ENCODE results near the gene MSRB1. TPM values are rescaled to one million over a fixed set of nuclear protein-coding genes. Genes with fewer than 3 reads are reported as not detected.

Gene MSRB1
- total RNA-seq, 1 donor from 2014 or later: 28.8 TPM

- Histone ChIP-seq H3K4me3 (no peak overlapping the region), H3K4me1 (peaks cover 21% of the 10 kb centered on the region), H3K9me3 (no peaks in the 10 kb centered on the region), H3K36me3 (peaks cover 20% of the 10 kb centered on the region), H3K27me3 (peaks cover 27% of the 10 kb centered on the region), H3K27ac (no peak overlapping the region)
- intact Hi-C loops (cut with DNase I): no loop called here
- ATAC-seq (no peak), DNase-seq (no peak)
- TF ChIP-seq CTCF (IDR thresholded peaks at IDR 0.05): no peak
Observed at GRCh38 chr16:1990101-1990350, 47.0 kb upstream of the MSRB1 start.

- Histone ChIP-seq H3K27me3 (peaks cover 27% of the 10 kb centered on the region), H3K27ac (no peak within 1 kb of the TSS), H3K4me3 (peak within 1 kb of the TSS; percentile 41), H3K36me3 (peaks cover 20% of the 10 kb centered on the region), H3K4me1 (peaks cover 27% of the 10 kb centered on the region), H3K9me3 (no peaks in the 10 kb centered on the region)
- DNase-seq: no peak
- TF ChIP-seq CTCF (IDR thresholded peaks at IDR 0.05): no peak
- intact Hi-C loops (cut with DNase I): no loop called here
- no peak for ATAC-seq
Observed at GRCh38 chr16:1989209-1990100, 46.5 kb upstream of the MSRB1 start, which contains the start of gene SYNGR3. Gene SYNGR3 (plus strand): TSS chr16:1989970. CDS start chr16:1990103, 133 bp downstream.

GRCh38 chr16:1987198-1987597 lies 44.2 kb upstream of the MSRB1 start:
- no peaks in the 10 kb centered on the region for H3K9me3 ChIP-seq
- H3K4me1 ChIP-seq: peaks cover 35% of the 10 kb centered on the region
- peaks cover 20% of the 10 kb centered on the region for H3K36me3 ChIP-seq
- DNase-seq (no peak), ATAC-seq (no peak)
- no peak overlapping the region for H3K27ac ChIP-seq
- peaks cover 31% of the 10 kb centered on the region for H3K27me3 ChIP-seq
- intact Hi-C loops (cut with DNase I): no loop called here
- H3K4me3 ChIP-seq: no peak overlapping the region
- no peak for TF ChIP-seq CTCF (IDR thresholded peaks at IDR 0.05)

- no peak for DNase-seq
- TF ChIP-seq CTCF (IDR thresholded peaks at IDR 0.05): no peak
- Histone ChIP-seq H3K27me3 (peaks cover 33% of the 10 kb centered on the region), H3K36me3 (peaks cover 20% of the 10 kb centered on the region), H3K9me3 (no peaks in the 10 kb centered on the region), H3K27ac (no peak overlapping the region), H3K4me3 (no peak overlapping the region), H3K4me1 (peaks cover 23% of the 10 kb centered on the region)
- intact Hi-C loops (cut with DNase I): no loop called here
- no peak for ATAC-seq
Observed at GRCh38 chr16:1985466-1986150, 42.6 kb upstream of the MSRB1 start.

- no peak for TF ChIP-seq CTCF (IDR thresholded peaks at IDR 0.05)
- ATAC-seq (peak; percentile 0), DNase-seq (no peak)
- H3K4me1 ChIP-seq: peaks cover 19% of the 10 kb centered on the region
- no peaks in the 10 kb centered on the region for H3K9me3 ChIP-seq
- H3K36me3 ChIP-seq: peaks cover 20% of the 10 kb centered on the region
- peak overlapping the region; percentile 87 for H3K27ac ChIP-seq
- intact Hi-C loops (cut with DNase I): no loop called here
- peak overlapping the region; percentile 89 for H3K4me3 ChIP-seq
- H3K27me3 ChIP-seq: peaks cover 35% of the 10 kb centered on the region
Observed at GRCh38 chr16:1984347-1985225, 41.6 kb upstream of the MSRB1 start.
